Measurements from ENCODE around the gene DEFB119.

GRCh38 chr20:31406115-31406514 is 15.7 kb upstream of the DEFB119 start, which contains the start of gene DEFB121:
- TF ChIP-seq POLR2A (IDR thresholded peaks at IDR 0.05), result no peak
- TF ChIP-seq CTCF (IDR thresholded peaks at IDR 0.05), result no peak
